DMS53 treated with DMSO at 0.1 percent for 48 hours (cell line): Measurements from ENCODE around the gene FGF2.
"Not testable (repeated sequence)": the region's sequence is repeated elsewhere in the genome, so short reads cannot be mapped to it uniquely, and the experiment has no call there.

Experiments
- DNase-seq: peaks from one replicate; lab custom pipeline; 2025; ENCODE audit not compliant: unreplicated experiment; lab: John Stamatoyannopoulos, UW

The FGF2 gene

DNA sequence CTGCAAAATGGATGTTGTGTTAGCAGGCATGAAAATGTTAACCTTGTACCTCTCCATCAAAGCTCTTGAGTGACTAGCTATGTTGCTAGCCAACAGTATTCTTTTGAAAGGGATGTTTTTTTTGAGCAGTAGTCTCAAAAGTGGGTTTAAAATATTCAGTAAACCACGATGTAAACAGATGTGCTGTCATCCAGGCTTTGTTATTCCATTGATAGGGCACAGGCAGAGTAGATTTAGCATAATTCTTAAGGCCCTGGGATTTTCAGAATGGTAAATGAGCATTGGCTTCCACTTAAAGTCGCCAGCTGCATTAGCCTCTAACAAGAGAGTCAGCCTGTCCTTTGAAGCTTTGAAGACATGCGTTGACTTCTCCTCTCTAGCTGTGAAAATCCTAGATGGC lies 18.4 kb downstream of the FGF2 start:
- no peak for DNase-seq

DNA sequence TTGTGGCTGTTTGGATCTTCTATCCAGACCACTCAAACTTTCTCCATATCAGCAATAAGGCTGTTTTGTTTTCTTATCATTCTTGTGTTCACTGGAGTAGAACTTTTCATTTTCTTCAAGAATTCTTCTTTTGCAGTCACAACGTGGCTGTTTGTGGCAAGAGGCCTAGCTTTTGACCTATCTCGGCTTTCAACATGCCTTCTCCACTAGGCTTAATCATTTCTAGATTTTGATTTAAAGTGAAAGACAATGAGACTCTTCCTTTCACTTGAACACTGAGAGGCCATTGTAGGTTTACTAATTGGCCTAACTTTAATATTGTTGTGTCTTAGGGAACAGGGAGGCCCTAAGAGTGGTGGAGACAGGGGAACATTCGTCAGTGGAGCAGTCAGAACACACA lies 19.1 kb downstream of the FGF2 start:
- no peak for DNase-seq

DNA sequence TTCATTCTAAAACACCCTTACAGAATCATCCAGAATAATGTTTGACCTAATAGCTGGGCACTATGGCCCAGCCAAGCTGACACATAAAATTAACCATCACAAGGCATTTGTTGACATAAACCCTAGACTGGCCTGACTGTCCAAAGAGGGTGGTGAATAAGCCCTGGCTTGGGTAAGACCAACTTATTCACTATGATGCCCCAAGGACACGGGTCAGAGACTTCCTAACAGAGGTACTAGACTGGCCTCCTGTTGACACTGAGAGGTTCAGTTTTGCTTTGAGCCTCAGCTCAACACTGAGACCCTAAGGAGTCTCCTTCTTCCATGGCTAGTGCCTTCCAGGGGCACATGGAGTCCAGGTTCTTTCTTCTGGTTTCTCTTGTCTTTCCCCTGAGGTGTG lies 21.3 kb downstream of the FGF2 start:
- DNase-seq = no peak

DNA sequence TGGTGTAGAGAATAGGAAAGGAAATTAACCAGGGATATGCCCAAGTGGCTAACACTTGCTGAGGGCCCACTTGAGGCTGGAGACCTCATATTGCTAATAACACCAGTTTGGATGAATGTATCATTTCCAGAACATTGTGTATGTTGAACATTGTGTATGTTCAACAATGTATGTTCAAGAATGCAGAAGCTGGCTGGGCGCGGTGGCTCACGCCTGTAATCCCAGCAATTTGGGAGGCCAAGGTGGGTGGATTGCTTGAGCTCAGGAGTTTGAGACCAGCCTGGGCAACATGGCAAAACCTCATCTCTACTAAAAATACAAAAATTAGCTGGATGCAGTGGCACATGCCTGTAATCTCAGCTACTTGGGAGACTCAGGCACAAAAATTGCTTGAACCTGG lies 23.2 kb downstream of the FGF2 start:
- DNase-seq = not testable (repeated sequence)

DNA sequence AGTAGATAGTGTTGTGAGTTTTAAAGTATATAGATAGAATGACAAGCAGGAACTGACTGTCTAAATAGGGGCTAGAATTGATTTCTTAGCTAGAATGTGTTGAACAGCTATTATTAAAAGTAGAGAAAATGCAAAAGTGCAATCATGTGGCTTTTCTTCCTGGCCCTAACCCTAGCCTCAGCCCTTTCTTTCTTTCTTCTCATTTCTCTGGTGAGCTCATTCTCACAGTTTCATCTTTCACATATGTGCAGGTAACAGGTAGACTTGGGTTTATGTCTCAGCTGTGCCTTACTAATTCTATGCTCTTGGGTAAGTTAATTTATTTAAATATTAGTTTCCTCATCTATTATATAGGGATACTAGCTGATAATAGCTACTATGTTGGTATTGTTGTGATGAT lies 24.9 kb downstream of the FGF2 start:
- DNase-seq = no peak

DNA sequence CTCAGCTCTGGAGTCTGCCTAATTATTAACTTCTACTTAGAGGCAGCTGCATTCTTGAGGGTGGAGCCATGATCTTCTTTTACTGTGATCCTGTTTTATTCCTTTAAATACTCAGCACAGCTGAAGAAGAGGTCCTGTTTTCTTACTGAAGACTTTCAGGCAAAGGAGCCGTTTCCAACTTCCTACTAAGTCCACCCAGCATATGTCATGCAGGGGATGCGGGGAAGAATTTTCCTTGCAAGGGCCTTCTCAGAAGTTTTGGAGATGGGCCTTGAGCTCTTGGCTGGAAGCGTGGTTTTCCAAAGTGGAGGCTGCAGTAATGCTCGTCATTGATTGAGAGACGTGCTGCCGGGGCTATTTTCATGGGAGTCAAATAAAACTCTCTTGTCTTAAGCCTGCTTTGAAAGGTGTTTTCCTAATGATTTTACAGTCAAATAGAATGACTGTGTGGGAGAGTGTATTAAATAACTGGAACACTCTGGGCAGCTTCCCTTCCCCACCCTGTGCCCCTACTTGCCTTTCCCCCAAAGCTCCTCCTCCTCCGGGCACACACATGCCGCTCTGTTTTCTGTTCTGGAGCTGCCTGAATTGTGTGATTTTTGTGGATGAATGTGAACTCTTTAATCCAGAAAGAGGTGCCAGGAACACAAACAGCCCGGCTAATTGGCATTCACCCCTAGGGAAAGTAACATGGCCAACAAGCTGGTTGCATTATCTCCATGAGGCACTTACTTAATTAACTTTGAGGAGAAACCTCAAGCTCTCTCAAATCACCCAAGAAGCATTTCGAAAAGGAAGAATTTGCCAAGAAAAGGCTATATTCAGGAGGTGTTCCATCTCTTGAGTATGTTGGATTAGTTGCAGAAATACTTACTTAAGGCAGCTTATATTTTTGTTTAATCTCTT lies 28.1 kb downstream of the FGF2 start:
- no peak for DNase-seq

DNA sequence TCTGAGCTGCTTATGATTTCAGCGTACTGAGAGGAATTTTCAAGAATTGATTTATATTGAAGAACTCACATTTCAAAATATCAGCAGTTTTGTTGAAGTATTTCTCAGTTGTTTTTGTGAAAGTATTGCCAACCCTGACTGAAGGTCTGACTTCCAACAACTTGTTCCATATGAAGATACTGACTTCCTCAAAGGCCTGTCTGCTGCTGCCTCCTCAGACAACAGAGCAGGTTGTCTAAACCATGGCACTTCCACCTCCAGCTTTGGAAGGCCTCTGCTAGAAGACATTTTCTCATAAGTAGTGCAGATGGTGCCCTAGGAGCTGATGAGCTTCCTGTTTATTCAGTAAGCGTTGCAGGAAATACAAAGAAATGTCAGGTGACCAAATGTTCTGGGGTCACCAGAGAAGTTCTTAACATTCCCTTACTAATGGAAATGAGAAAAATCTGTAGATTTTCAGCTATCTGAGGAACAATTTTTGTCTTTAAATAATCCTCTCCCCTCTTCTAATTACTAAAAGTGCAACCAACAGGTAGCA lies 28.8 kb downstream of the FGF2 start:
- no peak for DNase-seq

DNA sequence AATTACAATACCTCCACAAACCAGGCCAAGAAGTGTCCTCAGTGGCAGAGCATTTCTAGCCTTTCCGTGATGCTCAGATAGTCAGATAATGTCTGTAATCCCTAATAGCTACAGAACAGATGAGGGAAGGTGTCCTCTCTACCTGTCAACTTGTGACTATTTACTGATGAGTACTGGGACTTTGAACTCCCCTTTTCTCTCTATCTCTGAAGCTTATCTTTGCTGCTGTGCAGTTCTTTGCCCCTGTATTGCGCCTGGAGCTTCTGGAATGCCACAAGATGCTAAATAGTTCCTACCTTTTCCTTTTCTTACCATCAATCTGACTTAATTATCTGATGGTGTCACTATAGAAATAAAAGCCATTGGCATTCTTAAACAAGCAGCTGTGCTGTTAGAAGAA lies 30.5 kb downstream of the FGF2 start:
- DNase-seq = no peak

DNA sequence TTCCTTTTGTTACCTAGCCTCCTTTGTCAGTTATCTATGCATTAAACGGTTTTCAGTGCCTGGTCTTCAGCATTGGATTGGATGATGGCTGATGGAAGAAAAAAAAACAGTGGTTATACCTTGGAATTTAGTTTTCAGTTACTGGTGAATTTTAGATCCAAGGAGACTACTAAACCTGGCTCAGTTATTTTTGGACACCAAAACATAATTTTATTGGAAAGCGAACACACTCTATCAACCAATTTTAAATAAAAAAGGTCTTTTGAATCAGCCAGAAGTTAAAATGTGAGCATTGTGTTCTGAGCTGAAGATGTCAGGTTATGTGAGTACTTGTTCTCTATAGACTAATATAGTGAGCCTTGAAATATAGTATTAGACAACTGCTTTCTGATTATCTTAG lies 32.1 kb downstream of the FGF2 start:
- no peak for DNase-seq

DNA sequence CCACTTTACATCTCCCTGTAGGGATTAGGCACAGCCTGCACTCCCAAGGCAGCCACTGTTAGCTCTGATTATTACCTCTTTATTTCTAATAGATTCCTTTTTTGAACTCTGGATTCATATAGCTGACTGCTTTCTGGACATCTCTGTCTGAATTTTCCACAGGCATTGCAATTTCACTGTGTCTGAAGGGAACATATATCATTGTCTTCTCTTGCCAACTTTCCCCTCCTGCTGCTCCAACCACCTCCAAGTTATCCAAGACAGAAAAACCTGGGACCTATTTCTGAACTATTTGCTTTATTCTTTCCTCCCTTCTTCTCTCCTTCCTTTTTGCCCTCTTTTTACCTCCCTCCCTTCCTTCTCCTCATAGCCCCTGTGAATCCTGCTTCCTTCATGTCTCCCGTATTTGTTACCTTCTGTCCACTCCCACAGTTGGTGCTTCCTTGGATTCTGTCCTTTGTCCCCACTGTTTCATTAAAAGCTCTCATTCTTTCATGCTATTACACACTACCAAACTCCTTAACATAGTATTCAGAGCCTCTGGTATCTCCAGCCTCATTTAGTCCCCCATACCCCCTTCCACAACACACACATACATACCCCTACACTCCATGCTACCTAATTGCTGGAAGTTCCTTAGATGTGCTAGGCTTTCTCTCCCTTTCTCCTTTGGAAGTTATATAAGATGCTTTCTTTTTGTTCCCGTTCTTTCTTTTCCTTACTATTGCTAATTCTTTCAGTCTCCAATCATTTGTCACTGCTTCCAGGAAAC lies 34.7 kb downstream of the FGF2 start:
- DNase-seq = no peak

DNA sequence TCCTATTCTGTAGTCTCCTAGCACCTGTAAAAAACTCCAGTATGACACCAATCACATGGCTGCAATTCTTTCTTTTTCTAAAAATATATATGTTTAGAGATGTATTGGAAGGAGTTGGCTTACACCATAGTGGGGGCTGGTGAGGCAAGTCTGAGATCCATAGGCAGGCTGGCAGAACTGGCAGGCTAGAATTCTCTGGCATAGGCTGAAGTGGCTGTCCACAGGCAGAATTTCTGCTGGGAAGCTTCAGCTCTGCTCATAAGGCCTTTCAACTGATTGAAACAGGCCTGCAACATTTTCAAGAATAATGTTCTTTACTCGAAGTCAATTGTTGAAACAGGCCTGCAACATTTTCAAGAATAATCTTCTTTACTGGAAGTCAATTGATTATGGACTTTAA lies 37.0 kb downstream of the FGF2 start:
- DNase-seq = no peak

DNA sequence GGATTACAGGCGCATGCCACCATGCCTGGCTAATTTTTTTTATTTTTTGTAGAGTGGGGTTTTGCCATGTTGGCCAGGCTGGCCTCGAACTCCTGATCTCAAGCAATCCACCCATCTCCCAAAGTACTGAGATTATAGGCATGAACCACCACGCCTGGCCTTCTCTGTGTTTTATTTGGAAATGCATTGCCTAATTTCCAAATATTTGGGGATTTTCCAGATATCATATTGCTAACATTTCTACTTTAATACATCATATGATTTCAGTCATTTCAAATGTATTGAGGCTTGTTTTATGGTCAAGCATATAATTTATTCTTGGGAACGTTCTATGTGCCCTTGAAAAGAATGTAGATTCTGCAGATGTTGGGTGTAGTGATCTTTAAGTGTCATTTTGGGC lies 38.8 kb downstream of the FGF2 start:
- DNase-seq = no peak

DNA sequence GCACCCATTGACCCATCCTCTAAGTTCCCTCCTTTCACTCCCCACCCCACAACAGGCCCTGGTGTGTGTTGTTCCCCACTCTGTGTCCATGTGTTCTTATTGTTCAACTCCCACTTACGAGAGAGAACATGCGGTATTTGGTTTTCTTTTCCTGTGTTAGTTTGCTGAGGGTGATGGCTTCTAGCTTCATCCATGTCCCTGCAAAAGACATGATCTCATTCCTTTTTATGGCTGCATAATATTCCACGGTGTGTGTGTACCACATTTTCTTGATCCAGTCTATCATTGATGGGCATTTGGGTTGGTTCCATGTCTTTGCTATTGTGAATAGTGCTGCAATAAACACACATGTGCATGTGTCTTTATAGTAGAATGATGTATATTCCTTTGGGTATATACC lies 41.6 kb downstream of the FGF2 start:
- not testable (repeated sequence) for DNase-seq

DNA sequence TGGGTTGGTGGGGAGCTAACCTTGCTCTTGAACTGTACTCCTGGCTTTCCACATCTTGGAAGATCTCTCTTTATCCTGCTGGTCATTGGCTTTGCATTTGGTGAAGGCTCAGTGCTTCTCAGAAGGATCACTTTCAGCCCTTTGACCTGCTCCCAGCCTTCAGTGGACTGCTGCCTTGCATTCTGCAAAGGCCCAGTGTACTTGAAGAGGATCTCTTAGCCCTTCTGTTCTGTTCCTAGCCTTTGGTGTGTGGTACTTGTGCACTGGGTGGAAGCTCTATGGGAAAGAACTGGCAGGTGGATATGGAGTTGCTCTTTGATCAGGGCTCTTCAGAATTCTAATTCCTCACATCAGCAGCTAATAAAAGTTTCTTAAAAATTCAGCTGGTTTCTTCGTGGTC lies 46.5 kb downstream of the FGF2 start:
- DNase-seq = no peak

DNA sequence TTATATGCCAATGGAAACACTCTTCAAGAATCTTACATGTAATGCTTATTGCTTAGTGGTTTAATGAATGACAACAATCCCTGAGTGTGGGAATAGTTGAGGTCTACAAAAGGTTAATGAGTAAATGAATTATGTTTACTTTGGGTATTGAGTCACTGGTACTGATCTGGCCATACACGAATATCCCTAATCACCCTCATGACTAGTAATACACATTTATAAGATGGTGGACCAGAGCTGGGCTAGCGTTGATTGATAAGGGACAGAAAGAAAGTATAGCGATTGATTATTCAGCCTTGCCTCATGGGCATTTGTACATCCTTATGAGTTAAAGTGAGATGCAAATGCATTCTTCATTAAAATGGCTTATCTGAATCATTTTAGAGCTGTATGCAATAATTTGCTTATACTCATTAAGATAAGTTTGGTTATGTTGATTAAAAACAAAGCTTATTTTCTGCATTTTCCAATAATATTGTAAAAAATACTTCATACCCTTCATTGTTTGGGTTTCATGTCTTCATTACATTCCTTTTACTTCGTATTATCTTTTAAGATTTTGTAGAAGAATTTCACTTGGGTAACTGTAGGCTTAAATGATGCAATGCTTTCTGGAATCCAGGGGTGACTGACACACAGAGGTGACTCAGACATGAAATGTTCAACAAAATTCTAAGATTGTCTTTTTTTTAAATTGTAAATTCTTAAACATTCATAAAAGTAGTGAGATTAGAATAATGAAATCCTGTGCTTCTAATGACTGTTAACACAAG lies 47.4 kb downstream of the FGF2 start:
- no peak for DNase-seq

DNA sequence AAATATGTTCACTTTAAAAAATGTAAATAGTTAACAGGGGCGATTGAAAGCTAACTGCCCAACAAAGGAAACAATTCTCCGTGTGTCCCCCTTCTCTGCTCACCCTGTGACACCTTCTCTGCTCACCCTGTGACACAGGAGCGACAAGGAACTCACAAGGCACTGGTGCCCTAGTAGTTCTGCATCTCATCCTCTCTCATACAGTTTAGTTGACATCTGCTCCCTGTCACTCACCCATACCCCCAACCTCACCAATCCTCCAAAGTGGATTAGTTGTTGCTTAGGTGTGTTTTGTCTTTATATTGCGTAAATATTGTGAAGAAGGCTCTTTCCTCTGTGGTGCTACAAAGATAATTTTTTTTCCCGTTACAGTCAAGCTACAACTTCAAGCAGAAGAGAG lies 49.3 kb downstream of the FGF2 start:
- no peak for DNase-seq

DNA sequence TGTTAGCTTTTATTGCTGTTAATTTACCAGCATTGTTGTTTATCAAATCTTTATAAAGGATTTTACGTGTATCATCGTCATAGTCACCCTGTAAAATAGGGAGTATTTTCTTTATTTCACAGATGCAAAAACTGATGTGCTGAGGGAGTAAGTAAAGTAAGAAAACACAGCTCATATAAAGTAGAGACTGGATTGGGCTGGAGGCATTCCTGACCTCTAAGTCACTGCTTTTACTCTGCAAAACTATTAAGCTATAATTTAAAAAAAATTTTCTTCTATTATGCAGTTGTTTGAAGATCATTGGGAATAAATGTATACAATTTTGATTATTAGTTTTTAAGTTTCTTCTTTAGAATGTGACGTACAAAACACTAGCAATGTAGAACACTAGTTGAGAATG lies 49.8 kb downstream of the FGF2 start:
- DNase-seq = no peak

DNA sequence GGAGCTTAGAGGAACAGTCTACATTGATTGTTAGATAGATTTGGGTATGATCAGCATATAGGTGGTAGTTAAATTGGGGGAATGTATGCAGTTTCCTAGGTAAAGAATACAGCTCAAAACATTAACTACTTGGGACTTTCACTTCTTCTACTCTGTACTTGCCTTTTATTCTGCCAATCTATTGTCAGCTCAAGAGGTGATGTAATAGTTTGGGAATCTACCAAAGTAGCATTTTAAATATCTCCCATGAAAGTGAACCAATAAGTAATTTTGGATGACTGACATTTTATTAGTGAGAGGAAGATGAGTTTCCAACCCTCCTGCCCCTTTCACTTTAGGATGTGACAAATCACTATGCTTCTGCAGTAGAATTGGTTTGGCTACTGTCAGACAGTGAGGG lies 52.4 kb downstream of the FGF2 start:
- DNase-seq = no peak

DNA sequence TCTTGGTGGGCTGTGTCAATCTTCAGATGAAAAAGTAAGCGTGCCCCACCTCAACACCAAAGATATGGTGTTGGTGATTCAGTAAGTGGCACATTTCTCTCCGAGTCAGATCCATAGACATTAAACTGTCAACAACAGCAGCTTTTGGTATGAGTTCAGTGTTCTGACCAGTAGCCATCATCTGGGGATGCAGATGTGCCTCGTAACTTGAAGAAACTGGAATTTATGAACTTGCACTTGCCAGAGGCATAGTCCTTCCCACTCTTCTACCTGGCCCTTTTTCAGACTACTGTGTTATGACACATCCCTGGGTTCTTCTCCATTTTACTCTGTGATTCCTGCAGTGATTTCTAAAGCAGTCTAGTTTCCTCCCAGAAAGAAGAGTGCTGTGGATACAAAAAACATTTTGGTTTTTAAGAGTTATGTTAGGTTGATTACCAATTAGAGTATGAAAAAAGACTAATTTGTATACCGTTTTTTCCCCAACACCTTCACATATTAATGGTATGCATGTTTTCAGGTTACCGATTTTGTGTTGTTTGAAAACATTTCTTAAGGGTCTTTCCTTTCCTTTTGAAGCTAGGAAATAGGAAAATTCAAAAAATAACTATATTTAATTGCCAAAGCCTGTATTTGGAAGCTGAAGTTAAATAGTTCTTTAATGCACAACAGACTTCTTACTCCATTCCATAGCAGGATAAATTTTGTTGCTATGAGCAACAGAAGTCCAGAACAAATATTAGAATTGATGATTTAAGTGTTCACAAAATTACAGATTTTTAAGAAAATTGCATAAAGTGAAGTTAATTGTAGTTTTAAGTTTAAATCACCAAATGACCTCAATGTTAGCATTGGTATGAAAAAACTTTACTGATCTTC lies 56.5 kb downstream of the FGF2 start:
- no peak for DNase-seq

DNA sequence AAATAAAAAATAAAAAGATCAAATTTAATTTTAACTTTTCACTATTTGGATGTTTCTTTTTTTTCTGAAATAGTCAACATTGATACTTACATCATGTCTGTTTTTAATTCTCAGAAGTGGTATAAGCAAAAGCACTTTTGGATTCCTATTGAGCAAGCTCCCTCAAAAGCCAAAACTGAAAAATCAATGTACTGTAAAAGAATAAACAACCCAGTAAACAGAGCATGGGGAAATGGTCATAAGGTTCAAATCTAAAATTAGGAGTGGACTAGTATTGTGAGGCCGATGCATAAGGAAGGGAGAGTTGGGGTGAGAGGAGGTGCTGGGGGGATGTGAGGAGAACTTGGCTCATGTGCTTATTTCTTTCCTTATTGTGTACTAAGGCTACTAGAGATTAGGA lies 57.9 kb downstream of the FGF2 start:
- no peak for DNase-seq
